Transverse colon (tissue), 4 donors: ENCODE measurements around the gene TTC19. TPM values are rescaled to one million over a fixed set of nuclear protein-coding genes. Genes with fewer than 3 reads are reported as not detected.
A peak's percentile ranks its signal among the peaks of the same experiment; 100 is the strongest.

ENCODE experiments used
- DNase-seq: peaks from one replicate; pipeline ENCODE4 v3.0.0-alpha.2; 2019
- H3K27ac ChIP-seq, 4 donors: fragments of 200-600 bp; sonication (generic); 2 replicates each; pipeline ENCODE4 v1.5.1; 2016 to 2018; ENCODE audit warnings: inconsistent platforms in 4 of 4
- H3K27me3 ChIP-seq: fragments of 200-600 bp; sonication (generic); 2 replicates; pipeline ENCODE4 v1.5.1; 2017; ENCODE audit warnings: inconsistent platforms
- H3K36me3 ChIP-seq, 4 donors: fragments of 200-600 bp; sonication (generic); 2 replicates each; pipeline ENCODE4 v1.5.1; 2017 to 2019; ENCODE audit warnings: inconsistent platforms in 4 of 4
- H3K4me1 ChIP-seq, 4 donors: fragments of 200-600 bp; sonication (generic); 2 replicates each; pipeline ENCODE4 v1.5.1; 2017 to 2020; ENCODE audit warnings: inconsistent platforms in 4 of 4
- H3K4me3 ChIP-seq, 4 donors: fragments of 200-600 bp; sonication (generic); 1 replicate in 1 of 4; 2 replicates in 3 of 4; pipeline versions ENCODE4 v1.5.1 to v1.6.1; 2017 to 2019; ENCODE audit warnings: inconsistent platforms in 4 of 4
- H3K9me3 ChIP-seq, 2 donors: fragments of 200-600 bp; sonication (generic); 2 replicates each; pipeline ENCODE4 v1.5.1; 2017 to 2019; ENCODE audit warnings: inconsistent platforms in 2 of 2
- CTCF ChIP-seq, 5 experiments: fragments of 200-600 bp in 3 of 5; fragments of 450-650 bp in 2 of 5; sonication (generic) in 3 of 5; IDR thresholded peaks; 1 replicate in 2 of 5; 2 replicates in 3 of 5; pipeline ENCODE4 v1.5.1; 2016 to 2017; ENCODE audit warnings: antibody characterized with exemption in 5 of 5, inconsistent platforms in 3 of 5, mild to moderate bottlenecking in 2 of 5, moderate library complexity in 1 of 5
- EP300 ChIP-seq: sonication (generic); formaldehyde crosslinking; IDR thresholded peaks from one replicate; pipeline ENCODE4 v1.6.1; 2017; ENCODE audit warnings: antibody characterized with exemption, low read depth
- POLR2A ChIP-seq: fragments of 450-650 bp; IDR thresholded peaks from one replicate; pipeline ENCODE4 v1.6.1; 2016; ENCODE audit warnings: antibody characterized with exemption, mild to moderate bottlenecking, moderate library complexity
- POLR2AphosphoS5 ChIP-seq, 3 donors: sonication (generic); formaldehyde crosslinking; IDR thresholded peaks; one replicate each; pipeline ENCODE4 v1.6.1; 2016; ENCODE audit warnings: antibody characterized with exemption in 3 of 3
- WGBS, 2 donors: methylation state at CpG; one replicate each; pipeline ENCODE4 v1.1.5; 2018; ENCODE audit warnings: low coverage in 1 of 2; 5-methylcytosine and 5-hydroxymethylcytosine counted together
- in situ Hi-C, 4 donors: fragments of 200-750 bp; cut with MboI; loops; one replicate each; pipeline versions ENCODE4 v1.15.0 to v1.15.1; 2017; ENCODE audit warnings: low sequenced_read_pairs in 3 of 4, low pct_ligation_motif_present in 1 of 4, low pct_unique_long_range_greater_than_20kb in 1 of 4
- intact Hi-C: fragments of 100-400 bp; cut with DNase I; formaldehyde crosslinking; loops from one replicate; pipeline ENCODE4 v1.15.1; 2023; ENCODE audit warnings: low total_unique reads
- total RNA-seq, 4 donors: library from RNA; depleted of rRNA; stranded (reverse); fragments of >200 nt; gene quantifications; one replicate each; pipeline ENCODE4 v1.1.0, GENCODE V29; 2016

Gene TTC19
- total RNA-seq = 100 to 1,000 TPM in 3 of 4 donors, 10 to 100 TPM in 1; 65.3 to 371 (median 187) TPM

DNA sequence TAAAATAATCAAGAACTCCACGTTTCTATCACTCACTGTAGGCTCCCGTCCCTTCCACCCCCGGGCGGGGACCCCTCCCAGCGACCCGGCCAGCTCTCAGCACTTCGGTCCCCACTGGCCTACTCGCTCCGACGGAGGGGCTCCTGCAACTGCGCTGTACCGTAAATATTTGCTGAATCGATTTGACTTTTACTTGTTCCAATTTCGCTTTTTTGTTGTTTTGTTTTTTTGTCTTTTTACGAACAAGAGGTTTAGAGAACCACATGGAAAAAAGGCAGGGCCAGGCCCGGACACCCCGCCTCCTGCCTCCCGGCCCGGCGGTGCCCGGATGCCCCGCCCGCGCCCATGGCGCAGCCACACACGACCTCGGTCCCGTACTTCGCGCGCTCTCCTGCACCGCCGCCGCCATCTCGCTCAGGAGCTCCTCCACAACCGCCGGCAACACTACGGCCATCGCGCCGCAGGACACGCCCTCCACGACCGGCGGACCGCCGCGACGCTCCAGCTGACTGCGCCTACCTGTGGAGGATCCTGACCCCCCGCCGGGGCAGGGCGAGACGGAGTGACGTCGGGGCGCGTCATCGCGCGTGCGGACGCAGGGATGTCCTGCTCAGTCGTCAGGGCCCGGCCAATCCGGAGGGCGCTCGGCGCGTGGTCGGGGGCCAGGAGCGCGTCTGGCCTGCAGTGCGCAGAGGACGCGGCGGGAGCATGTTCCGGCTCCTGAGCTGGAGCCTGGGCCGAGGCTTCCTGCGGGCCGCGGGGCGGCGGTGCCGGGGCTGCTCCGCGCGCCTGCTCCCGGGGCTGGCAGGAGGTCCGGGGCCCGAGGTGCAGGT lies at the start of gene TTC19, which contains the start of gene ZSWIM7:
TSS of gene TTC19 (plus strand) at position 684 of the 833 bp plus-strand sequence. CDS start at position 709, 25 bp downstream.
TSS of gene ZSWIM7 (minus strand) at position 564 of the 833 bp plus-strand sequence. CDS start at position 454, 110 bp downstream.
- Histone ChIP-seq H3K9me3 (no peaks in the 10 kb centered on the region), H3K36me3 (peaks cover 0 to 26% (median 14%) of the 10 kb centered on the region in 4 donors), H3K27ac (peak within 1 kb of the TSS; percentile 89 to 97 (median 96)), H3K4me1 (peaks cover 8 to 32% (median 14%) of the 10 kb centered on the region in 4 donors), H3K27me3 (no peaks in the 10 kb centered on the region), H3K4me3 (peak within 1 kb of the TSS; percentile 64 to 74 (median 68))
- intact Hi-C loops (no loop called here), in situ Hi-C loops (loop anchor here in 2 of 4 donors (10.0 kb wide), 1 partner anchor 55 kb away; the partner anchor contains the start of gene ADORA2B (in 2 of the 2))
- peak; percentile 99 for DNase-seq
- 0% methylated on average over 2 to 91 of the region's 91 CpGs for WGBS, 2 donors
- TF ChIP-seq POLR2A (peak; percentile 94), CTCF (IDR thresholded peaks at IDR 0.05) (peak in 2 of 5 experiments; percentile 4 to 51), EP300 (peak; percentile 73), POLR2AphosphoS5 (IDR thresholded peaks at IDR 0.05) (peak; percentile 98 to 99 (median 99))

- 59% methylated on average over 5 of the region's 6 CpGs; no CpG with 5 or more reads in 1 of the 2 donors for WGBS, 2 donors
- in situ Hi-C loops = no loop called here
- H3K27me3 ChIP-seq = no peaks in the 10 kb centered on the region
- no peak for DNase-seq
- no peak overlapping the region for H3K4me3 ChIP-seq
- peaks cover 0 to 31% (median 24%) of the 10 kb centered on the region in 4 donors for H3K4me1 ChIP-seq
- intact Hi-C loops = no loop called here
- no peaks in the 10 kb centered on the region for H3K9me3 ChIP-seq
- no peaks in the 10 kb centered on the region for H3K36me3 ChIP-seq
- no peak for TF ChIP-seq POLR2A
- TF ChIP-seq POLR2AphosphoS5 (IDR thresholded peaks at IDR 0.05) = no peak
- TF ChIP-seq EP300 = no peak
- no peak for TF ChIP-seq CTCF (IDR thresholded peaks at IDR 0.05)
- H3K27ac ChIP-seq = peak overlapping the region in 2 of 4 donors; percentile 33 to 38
Measured at GRCh38 chr17:15951368-15952047, 48.1 kb upstream of the TTC19 start.

GRCh38 chr17:15952048-15952532 lies 47.5 kb upstream of the TTC19 start:
- peak overlapping the region in 3 of 4 donors; percentile 25 to 38 (median 33) for H3K27ac ChIP-seq

More at GRCh38 chr17:15952048-15952532, 47.5 kb upstream of the TTC19 start:
- DNase-seq = no peak
- Histone ChIP-seq H3K9me3 (no peaks in the 10 kb centered on the region), H3K4me3 (no peak overlapping the region), H3K36me3 (no peaks in the 10 kb centered on the region), H3K4me1 (peaks cover 0 to 25% (median 18%) of the 10 kb centered on the region in 4 donors), H3K27me3 (no peaks in the 10 kb centered on the region)
- whole genome bisulfite sequencing, 2 donors = 50 to 56% methylated on average over 2 to 7 of the region's 7 CpGs
- intact Hi-C loops (no loop called here), in situ Hi-C loops (no loop called here)
- TF ChIP-seq CTCF (IDR thresholded peaks at IDR 0.05) = no peak
- TF ChIP-seq EP300 = no peak
- no peak for TF ChIP-seq POLR2A
- TF ChIP-seq POLR2AphosphoS5 (IDR thresholded peaks at IDR 0.05) = no peak
